ENCODE data around the gene QRFP.

The QRFP gene

GRCh38 chr9:130896233-130897014 lies at the start of gene QRFP:
TSS of gene QRFP (minus strand) at chr9:130896812. CDS start at chr9:130893838, 2,974 bp downstream.
- DNase-seq: no peak

- DNase-seq: no peak
These were observed 48.6 kb upstream of the QRFP start for GRCh38 chr9:130945173-130945572.

- no peak for DNase-seq
These were observed 48.0 kb upstream of the QRFP start for GRCh38 chr9:130944510-130945058.

GRCh38 chr9:130943777-130944176 lies 47.2 kb upstream of the QRFP start:
- no peak for DNase-seq

- DNase-seq: no peak
These were observed 46.6 kb upstream of the QRFP start for GRCh38 chr9:130943221-130943620.

GRCh38 chr9:130942679-130943078 lies 46.1 kb upstream of the QRFP start:
- DNase-seq: no peak

GRCh38 chr9:130942084-130942483 lies 45.5 kb upstream of the QRFP start:
- no peak for DNase-seq

- DNase-seq: no peak
These were observed 44.3 kb upstream of the QRFP start for GRCh38 chr9:130940693-130941576.

GRCh38 chr9:130940027-130940549 lies 43.5 kb upstream of the QRFP start:
- DNase-seq: no peak

- DNase-seq: no peak
These were observed 42.9 kb upstream of the QRFP start for GRCh38 chr9:130939405-130940026.

- DNase-seq: peak; percentile 7
These were observed 42.2 kb upstream of the QRFP start, which contains the start of gene FIBCD1 for GRCh38 chr9:130938652-130939404. TSS of gene FIBCD1 (minus strand) at chr9:130939247. CDS start at chr9:130938607, 640 bp downstream.

GRCh38 chr9:130938184-130938651 lies 41.6 kb upstream of the QRFP start:
- no peak for DNase-seq

GRCh38 chr9:130937146-130938076 lies 40.8 kb upstream of the QRFP start:
- DNase-seq: no peak

- no peak for DNase-seq
These were observed 39.9 kb upstream of the QRFP start for GRCh38 chr9:130936285-130937117.

GRCh38 chr9:130935648-130936271 lies 39.1 kb upstream of the QRFP start:
- DNase-seq: no peak

- no peak for DNase-seq
These were observed 38.4 kb upstream of the QRFP start for GRCh38 chr9:130934702-130935647.

GRCh38 chr9:130934246-130934645 lies 37.6 kb upstream of the QRFP start:
- DNase-seq: no peak

All from KG1 (cell line).